AG04450 (cell line): ENCODE results near the gene PKNOX2. TPM values are rescaled to one million over a fixed set of nuclear protein-coding genes. Genes with fewer than 3 reads are reported as not detected.

Source experiments
- CTCF ChIA-PET: fragments of 300-600, 350-600 bp; formaldehyde crosslinking; extraction: SDS; loops from one replicate; lab custom pipeline; 2022; ENCODE audit warnings: antibody characterized with exemption, inconsistent platforms; lab: Charles Lee
- POLR2A ChIA-PET: fragments of 350-600 bp; formaldehyde crosslinking; extraction: SDS; loops from one replicate; lab custom pipeline; 2021; ENCODE audit warnings: antibody characterized with exemption, inconsistent platforms; lab: Yijun Ruan, JAX
- DNase-seq: peaks from one replicate; pipeline ENCODE4 v3.0.0-alpha.2; 2011; ENCODE audit warnings: low read depth, low spot score
- H3K27ac ChIP-seq: one replicate; pipeline ENCODE4 v1.5.1; 2012; ENCODE audit warnings: low read depth, low read length, control low read depth
- H3K27me3 ChIP-seq: one replicate; pipeline ENCODE4 v1.6.0; 2012; ENCODE audit warnings: low read length; ENCODE audit not compliant: control insufficient read depth, insufficient read depth
- H3K4me3 ChIP-seq: 2 replicates; pipeline ENCODE4 v1.5.1; 2011; ENCODE audit warnings: mild to moderate bottlenecking, low read depth, low read length, control low read depth
- H3K9me3 ChIP-seq: 2 replicates; pipeline ENCODE4 v1.5.1; 2012; ENCODE audit warnings: low read length; ENCODE audit not compliant: control insufficient read depth, insufficient read depth
- polyA plus RNA-seq: library from polyadenylated mRNA; depleted of rRNA; stranded (reverse); fragments of >200 nt; gene quantifications from 2 replicates; pipeline ENCODE4 v1.2.3, GENCODE V29; 2011
- TF ChIP-seq, protein P1 (sequence below): IDR thresholded peaks from 2 replicates; pipeline ENCODE4 v1.5.1; 2011; ENCODE audit warnings: low read depth, low read length, control low read depth, inconsistent platforms

Gene PKNOX2
- polyA plus RNA-seq, 1 experiment: 3.0 TPM

DNA sequence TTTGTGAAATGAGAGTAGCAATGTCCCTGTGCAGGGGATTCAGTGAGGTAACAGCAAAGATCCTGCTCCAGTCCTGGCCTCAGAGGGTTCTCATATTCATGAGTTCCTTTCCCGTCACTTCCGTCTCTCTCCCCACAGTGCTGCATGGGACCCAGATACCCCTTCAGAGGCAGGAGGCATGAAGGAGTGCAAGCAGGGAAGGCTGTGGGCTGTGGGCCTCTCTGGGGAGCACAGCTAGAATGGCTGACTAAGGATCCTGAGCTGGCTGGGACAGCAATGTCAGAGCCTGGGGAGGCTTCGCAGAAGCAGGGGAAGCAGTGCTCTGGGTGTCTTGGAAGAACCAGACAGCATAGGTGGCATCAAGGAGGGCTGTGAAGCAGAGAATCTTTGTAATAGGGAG, 13.0 kb downstream of the PKNOX2 start:
- H3K27me3 ChIP-seq: peaks cover 22% of the 10 kb centered on the region
- CTCF ChIA-PET: no interaction called here
- POLR2A ChIA-PET: no interaction called here
- TF ChIP-seq, protein P1, sequence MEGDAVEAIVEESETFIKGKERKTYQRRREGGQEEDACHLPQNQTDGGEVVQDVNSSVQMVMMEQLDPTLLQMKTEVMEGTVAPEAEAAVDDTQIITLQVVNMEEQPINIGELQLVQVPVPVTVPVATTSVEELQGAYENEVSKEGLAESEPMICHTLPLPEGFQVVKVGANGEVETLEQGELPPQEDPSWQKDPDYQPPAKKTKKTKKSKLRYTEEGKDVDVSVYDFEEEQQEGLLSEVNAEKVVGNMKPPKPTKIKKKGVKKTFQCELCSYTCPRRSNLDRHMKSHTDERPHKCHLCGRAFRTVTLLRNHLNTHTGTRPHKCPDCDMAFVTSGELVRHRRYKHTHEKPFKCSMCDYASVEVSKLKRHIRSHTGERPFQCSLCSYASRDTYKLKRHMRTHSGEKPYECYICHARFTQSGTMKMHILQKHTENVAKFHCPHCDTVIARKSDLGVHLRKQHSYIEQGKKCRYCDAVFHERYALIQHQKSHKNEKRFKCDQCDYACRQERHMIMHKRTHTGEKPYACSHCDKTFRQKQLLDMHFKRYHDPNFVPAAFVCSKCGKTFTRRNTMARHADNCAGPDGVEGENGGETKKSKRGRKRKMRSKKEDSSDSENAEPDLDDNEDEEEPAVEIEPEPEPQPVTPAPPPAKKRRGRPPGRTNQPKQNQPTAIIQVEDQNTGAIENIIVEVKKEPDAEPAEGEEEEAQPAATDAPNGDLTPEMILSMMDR: no peak
- no peaks in the 10 kb centered on the region for H3K9me3 ChIP-seq
- DNase-seq: no peak
- H3K4me3 ChIP-seq: no peak overlapping the region
- H3K27ac ChIP-seq: no peak overlapping the region

DNA sequence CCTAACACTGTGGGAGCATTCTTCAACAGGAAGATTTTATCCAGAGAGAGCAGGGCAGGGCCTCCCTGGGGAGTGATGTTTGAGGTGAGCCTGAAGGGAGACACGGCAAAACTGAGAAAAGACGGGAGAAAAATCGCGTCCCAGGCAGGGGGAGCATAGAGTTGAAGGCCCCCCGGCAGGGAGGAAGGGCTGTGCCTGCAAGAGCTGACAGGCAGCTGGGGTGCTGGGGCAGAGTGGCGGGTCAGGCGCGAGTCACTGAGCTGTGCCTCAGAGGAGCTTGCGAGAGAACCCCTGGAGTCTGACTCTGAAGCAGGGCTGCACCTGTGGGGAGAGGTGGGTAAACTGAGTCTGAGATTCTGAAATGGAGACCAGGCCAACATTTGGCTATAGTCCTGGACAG, 14.8 kb downstream of the PKNOX2 start:
- Histone ChIP-seq H3K27me3 (peaks cover 13% of the 10 kb centered on the region), H3K4me3 (no peak overlapping the region), H3K27ac (no peak overlapping the region), H3K9me3 (no peaks in the 10 kb centered on the region)
- TF ChIP-seq, protein P1: no peak
- DNase-seq: no peak
- POLR2A ChIA-PET: no interaction called here
- CTCF ChIA-PET: interaction anchor here (1.5 to 1.7 kb wide), 3 partner anchors 14 to 169 kb away, joined by 3 to 4 read pairs (median 4); partner anchors contain the start of gene PKNOX2

GRCh38 chr11:125179895-125180294, 15.3 kb downstream of the PKNOX2 start:
- peaks cover 15% of the 10 kb centered on the region for H3K27me3 ChIP-seq
- no peaks in the 10 kb centered on the region for H3K9me3 ChIP-seq
- CTCF ChIA-PET: interaction anchor here (1.4 to 1.6 kb wide), 4 partner anchors 15 to 225 kb away, joined by 3 to 5 read pairs (median 4); partner anchors contain the start of gene PKNOX2
- TF ChIP-seq, protein P1: no peak
- no peak for DNase-seq
- POLR2A ChIA-PET: interaction anchor here (1.2 kb wide), 1 partner anchor 166 kb away, joined by 3 read pairs; no protein-coding TSS in a partner anchor
- H3K27ac ChIP-seq: peak overlapping the region; percentile 11
- no peak overlapping the region for H3K4me3 ChIP-seq

DNA sequence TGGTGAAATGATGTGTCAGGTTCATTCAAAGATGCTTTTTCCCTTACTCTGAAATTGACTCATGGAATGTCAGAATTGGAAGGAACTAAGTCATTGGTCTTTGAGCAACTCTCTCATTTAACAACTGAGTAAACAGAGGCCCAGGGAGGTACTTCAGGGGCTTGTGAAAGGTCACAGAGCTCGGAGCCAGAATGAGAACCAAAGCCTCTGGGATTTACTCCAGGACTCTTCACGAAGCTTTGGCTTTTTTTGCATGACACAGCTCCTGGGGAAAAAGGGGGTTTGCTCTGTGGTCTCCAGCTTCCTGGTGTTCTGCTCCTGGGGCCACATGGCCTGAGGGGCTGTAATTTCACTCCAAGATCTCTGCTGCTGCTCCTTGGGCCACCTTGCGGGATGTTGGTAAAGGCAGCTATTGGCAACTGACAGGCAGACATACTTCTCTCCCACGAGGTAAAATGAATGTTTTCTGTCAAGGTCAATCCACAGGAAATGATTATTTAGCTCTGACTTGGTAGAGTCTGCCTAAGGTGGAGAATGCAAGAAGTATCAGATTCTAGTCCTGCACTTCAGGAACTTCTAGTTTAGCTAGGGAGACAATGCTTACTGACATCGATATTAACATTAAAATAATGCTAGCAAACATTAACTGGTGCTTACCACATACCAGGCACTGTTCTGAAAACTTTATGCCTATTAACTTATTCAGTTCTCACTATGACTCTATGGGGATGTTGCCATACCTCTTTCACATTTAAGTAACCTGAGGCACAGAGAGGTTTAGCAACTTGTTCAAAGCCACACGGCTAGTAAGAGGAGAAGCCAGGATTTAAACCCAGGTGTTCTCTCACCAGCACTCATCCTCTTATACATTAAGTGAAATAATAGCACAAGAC, 16.1 kb downstream of the PKNOX2 start:
- ChIA-PET POLR2A (interaction anchor here (0.8 to 1.2 kb wide), 2 partner anchors 10 to 166 kb away, joined by 3 read pairs; no protein-coding TSS in a partner anchor), CTCF (interaction anchor here (1.4 to 1.6 kb wide), 4 partner anchors 16 to 224 kb away, joined by 3 to 5 read pairs (median 4); partner anchors contain the start of gene PKNOX2)
- DNase-seq: no peak
- no peak overlapping the region for H3K4me3 ChIP-seq
- TF ChIP-seq, protein P1: no peak
- H3K27ac ChIP-seq: peak overlapping the region; percentile 39
- H3K27me3 ChIP-seq: peaks cover 13% of the 10 kb centered on the region
- no peaks in the 10 kb centered on the region for H3K9me3 ChIP-seq

- CTCF ChIA-PET: interaction anchor here (0.5 kb wide), 1 partner anchor 167 kb away, joined by 8 read pairs; no protein-coding TSS in a partner anchor
- Histone ChIP-seq H3K9me3 (peaks cover 2% of the 10 kb centered on the region; the same call in 1 of the 2 replicates), H3K27me3 (peaks cover 10% of the 10 kb centered on the region), H3K4me3 (no peak overlapping the region), H3K27ac (no peak overlapping the region)
- no peak for DNase-seq
- POLR2A ChIA-PET: no interaction called here
- TF ChIP-seq, protein P1: no peak
Measured at GRCh38 chr11:125182573-125182972, 18.0 kb downstream of the PKNOX2 start.
